Measurements from ENCODE around the gene MUC13. TPM values are rescaled to one million over a fixed set of nuclear protein-coding genes. Genes with fewer than 3 reads are reported as not detected.

MUC13 gene
- total RNA-seq, 4 donors from 2014 or later, result 0.19 TPM; not detected in 3

GRCh38 chr3:124893526-124893925, 41.0 kb downstream of the MUC13 start:
- Histone ChIP-seq H3K4me1 (peaks cover 0 to 48% (median 11%) of the 10 kb centered on the region in 3 donors), H3K9me3 (no peaks in the 10 kb centered on the region), H3K27ac (peak overlapping the region in 2 of 4 donors; percentile 52 to 53), H3K4me3 (no peak overlapping the region), H3K27me3 (no peaks in the 10 kb centered on the region), H3K36me3 (no peaks in the 10 kb centered on the region)
- WGBS, 2 donors, result 25 to 53% methylated on average over 2 of the region's 2 CpGs
- DNase-seq, result no peak
- TF ChIP-seq, protein P1, sequence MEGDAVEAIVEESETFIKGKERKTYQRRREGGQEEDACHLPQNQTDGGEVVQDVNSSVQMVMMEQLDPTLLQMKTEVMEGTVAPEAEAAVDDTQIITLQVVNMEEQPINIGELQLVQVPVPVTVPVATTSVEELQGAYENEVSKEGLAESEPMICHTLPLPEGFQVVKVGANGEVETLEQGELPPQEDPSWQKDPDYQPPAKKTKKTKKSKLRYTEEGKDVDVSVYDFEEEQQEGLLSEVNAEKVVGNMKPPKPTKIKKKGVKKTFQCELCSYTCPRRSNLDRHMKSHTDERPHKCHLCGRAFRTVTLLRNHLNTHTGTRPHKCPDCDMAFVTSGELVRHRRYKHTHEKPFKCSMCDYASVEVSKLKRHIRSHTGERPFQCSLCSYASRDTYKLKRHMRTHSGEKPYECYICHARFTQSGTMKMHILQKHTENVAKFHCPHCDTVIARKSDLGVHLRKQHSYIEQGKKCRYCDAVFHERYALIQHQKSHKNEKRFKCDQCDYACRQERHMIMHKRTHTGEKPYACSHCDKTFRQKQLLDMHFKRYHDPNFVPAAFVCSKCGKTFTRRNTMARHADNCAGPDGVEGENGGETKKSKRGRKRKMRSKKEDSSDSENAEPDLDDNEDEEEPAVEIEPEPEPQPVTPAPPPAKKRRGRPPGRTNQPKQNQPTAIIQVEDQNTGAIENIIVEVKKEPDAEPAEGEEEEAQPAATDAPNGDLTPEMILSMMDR (IDR thresholded peaks at IDR 0.05), result no peak
- TF ChIP-seq POLR2A (IDR thresholded peaks at IDR 0.05), result no peak
- intact Hi-C loops (cut with DNase I), result no loop called here

GRCh38 chr3:124890573-124891190, 43.9 kb downstream of the MUC13 start:
- intact Hi-C loops (cut with DNase I), result no loop called here
- Histone ChIP-seq H3K4me3 (no peak overlapping the region), H3K27me3 (peaks cover 0 to 11% (median 0%) of the 10 kb centered on the region in 4 donors), H3K9me3 (no peaks in the 10 kb centered on the region), H3K4me1 (peaks cover 9 to 63% (median 11%) of the 10 kb centered on the region in 3 donors), H3K27ac (peak overlapping the region in 2 of 4 donors; percentile 0 to 43), H3K36me3 (no peaks in the 10 kb centered on the region)
- WGBS, 2 donors, result 46 to 52% methylated on average over 5 of the region's 5 CpGs
- DNase-seq, result no peak
- TF ChIP-seq, protein P1 (IDR thresholded peaks at IDR 0.05), result no peak
- TF ChIP-seq POLR2A (IDR thresholded peaks at IDR 0.05), result no peak

DNA sequence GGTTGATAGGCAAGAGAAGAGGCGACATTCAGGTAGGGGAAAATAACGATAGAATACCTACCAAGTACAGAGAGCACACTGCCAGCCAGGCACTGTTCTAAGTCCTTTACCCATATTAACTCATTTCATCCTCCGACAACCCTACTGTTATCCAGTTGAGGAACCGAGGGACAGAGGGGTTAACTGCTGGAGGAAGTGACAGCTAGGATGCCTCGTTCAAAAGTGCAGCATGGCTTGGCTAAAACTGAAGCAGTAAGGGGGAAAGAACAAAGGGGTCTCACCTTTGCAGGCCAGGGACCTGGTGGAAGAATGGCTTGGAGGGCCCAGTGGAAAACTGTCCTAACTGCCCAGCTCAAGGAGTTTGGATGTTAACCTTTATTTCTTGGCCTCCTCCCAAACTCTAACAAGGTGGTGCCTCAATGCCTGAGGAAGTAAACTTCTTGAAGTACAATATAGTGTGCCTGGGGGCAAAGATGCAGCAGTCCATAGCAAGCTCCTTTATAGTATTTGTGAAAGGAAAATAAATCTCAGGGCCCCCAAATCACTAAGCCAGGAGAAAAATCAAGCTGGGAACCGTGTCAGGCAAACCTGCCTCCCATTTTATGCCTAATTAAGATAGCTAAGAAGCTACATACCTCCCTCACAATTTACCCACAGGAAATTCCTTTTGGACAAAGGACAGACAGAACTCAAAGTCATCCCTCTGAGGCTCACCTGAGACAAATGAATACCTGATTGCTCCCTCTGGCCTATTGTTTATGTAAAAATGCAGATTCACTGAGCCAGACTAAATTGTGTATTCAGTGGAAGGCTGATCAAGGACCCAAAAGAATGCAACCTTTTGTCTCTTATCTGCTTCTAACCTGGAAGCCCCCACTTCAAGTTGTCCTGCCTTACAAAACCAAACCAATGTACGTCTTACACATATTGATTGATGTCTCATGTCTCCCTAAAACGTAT, 45.8 kb downstream of the MUC13 start:
- WGBS, 2 donors, result 61 to 79% methylated on average over 8 of the region's 8 CpGs
- H3K9me3 ChIP-seq, result no peaks in the 10 kb centered on the region
- H3K36me3 ChIP-seq, result no peaks in the 10 kb centered on the region
- peaks cover 13 to 69% (median 17%) of the 10 kb centered on the region in 3 donors for H3K4me1 ChIP-seq
- TF ChIP-seq, protein P1 (IDR thresholded peaks at IDR 0.05), result no peak
- no peak for TF ChIP-seq POLR2A (IDR thresholded peaks at IDR 0.05)
- H3K27me3 ChIP-seq, result peaks cover 0 to 13% (median 0%) of the 10 kb centered on the region in 4 donors
- peak overlapping the region in 1 of 4 donors; percentile 94 for H3K27ac ChIP-seq
- DNase-seq, result no peak
- intact Hi-C loops (cut with DNase I), result no loop called here
- no peak overlapping the region for H3K4me3 ChIP-seq

DNA sequence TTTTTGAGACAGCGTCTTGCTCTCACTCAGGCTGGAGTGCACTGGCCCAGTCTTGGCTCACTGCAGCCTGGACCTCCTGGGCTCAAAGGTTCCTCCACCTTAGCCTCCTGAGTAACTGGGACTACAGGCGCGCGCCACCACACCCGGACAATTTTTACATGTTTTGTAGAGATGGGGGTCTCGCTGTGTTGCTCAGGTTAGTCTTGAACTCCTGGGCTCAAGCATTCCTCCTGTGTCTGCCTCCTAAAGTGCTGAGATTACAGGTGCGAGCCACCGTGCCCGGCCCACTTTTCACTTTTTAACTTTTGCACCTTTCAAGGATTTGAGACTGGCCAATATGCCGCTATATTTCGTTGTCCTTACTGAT, 46.6 kb downstream of the MUC13 start:
- Histone ChIP-seq H3K27ac (peak overlapping the region in 2 of 4 donors; percentile 94 to 95), H3K9me3 (no peaks in the 10 kb centered on the region), H3K27me3 (peaks cover 0 to 13% (median 0%) of the 10 kb centered on the region in 4 donors), H3K4me1 (peaks cover 17 to 69% (median 18%) of the 10 kb centered on the region in 3 donors), H3K36me3 (no peaks in the 10 kb centered on the region), H3K4me3 (peak overlapping the region; percentile 51 to 84 (median 72))
- 84 to 87% methylated on average over 11 of the region's 11 CpGs for WGBS, 2 donors
- TF ChIP-seq POLR2A (IDR thresholded peaks at IDR 0.05), result no peak
- TF ChIP-seq, protein P1 (IDR thresholded peaks at IDR 0.05), result no peak
- DNase-seq, result no peak
- intact Hi-C loops (cut with DNase I), result no loop called here

All from esophagus squamous epithelium (tissue), 5 donors.